Mucosa of stomach (tissue), 1 donor: ENCODE results near the gene LDLRAD3.

Experiments
- H3K27me3 ChIP-seq: one replicate; pipeline ENCODE4 v1.7.0; 2013; ENCODE audit warnings: mild to moderate bottlenecking, low read length; ENCODE audit not compliant: control insufficient read depth, insufficient read depth
- H3K36me3 ChIP-seq: one replicate; pipeline ENCODE4 v1.7.0; 2013; ENCODE audit warnings: low read length; ENCODE audit not compliant: control insufficient read depth, insufficient read depth
- H3K4me1 ChIP-seq: one replicate; pipeline ENCODE4 v1.7.0; 2013; ENCODE audit warnings: mild to moderate bottlenecking, low read length; ENCODE audit not compliant: control insufficient read depth, insufficient read depth
- H3K4me3 ChIP-seq: one replicate; pipeline ENCODE4 v1.7.0; 2013; ENCODE audit warnings: low read length
- H3K9ac ChIP-seq: one replicate; pipeline ENCODE4 v1.7.0; 2013; ENCODE audit warnings: mild to moderate bottlenecking, low read length, moderate library complexity
- H3K9me3 ChIP-seq: one replicate; pipeline ENCODE4 v1.7.0; 2013; ENCODE audit warnings: mild to moderate bottlenecking, low read length, moderate library complexity; ENCODE audit not compliant: control insufficient read depth
- donor health status: Pancreatic carcinoma.

LDLRAD3 gene

DNA sequence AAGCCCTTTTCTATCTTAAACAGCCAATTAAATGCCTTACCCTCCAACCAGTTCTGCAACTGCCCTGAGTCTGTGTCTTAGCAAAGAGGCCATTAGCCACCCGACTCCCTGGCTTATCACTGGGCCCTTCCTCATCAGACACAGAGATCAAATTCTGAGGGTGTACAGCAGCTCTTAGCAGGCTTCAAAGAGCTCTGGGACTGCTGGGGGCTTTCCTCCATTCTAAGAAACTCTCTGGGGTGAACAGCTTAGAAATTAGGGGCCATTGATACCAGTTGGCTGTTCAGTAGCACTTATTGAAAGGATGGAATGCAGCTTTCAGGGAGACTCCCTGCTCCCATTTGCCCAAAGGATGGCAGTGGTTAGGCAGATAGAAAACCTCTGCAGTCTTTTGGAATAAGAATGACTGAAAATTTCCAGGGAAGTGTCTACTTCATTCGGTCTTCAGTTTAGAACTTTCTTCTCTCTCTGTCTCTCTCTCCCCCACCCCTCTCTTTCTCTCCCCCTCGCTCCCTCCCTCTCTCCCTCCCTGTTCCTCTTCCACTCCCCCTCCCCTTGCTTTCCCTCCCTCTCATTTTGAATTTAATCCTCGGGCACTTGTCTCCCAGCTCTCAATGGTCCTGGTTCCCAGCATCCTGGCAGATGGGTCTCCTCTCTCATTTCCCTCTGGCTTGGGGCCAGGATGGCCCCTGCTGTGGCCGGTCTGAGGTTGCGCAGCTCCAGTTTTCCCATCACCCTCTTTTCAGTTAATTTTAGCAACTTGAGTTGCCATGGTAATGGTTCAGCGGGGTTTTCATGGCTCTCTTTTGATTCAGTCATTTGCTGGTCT is 268.9 kb downstream of the LDLRAD3 start:
- Histone ChIP-seq H3K9ac (no peak overlapping the region), H3K4me3 (no peak overlapping the region)

DNA sequence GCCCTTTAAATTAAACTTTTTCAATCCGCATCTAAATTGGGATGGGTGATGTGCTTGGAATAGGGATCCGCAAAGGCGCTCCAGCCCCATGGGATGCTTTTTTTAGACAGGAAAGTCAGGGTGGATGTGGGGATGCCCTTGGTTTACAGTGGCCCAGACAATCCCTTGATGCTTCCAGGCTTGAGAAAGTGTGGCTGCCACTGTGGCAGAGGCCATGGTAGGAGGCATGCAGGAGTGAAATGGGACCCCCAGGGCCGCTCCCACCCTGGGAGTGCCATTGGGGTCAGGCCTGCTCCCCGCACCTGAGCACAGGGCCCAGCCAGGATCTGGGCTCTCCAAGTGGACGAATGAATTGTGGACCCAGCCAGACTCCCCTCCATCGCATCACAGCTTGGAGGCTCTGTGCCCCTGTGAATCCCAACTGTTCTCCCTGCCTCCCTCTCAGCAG is 269.6 kb downstream of the LDLRAD3 start:
- H3K9me3 ChIP-seq, result no peaks in the 10 kb centered on the region
- no peaks in the 10 kb centered on the region for H3K27me3 ChIP-seq
- no peak overlapping the region for H3K4me3 ChIP-seq
- H3K36me3 ChIP-seq, result no peaks in the 10 kb centered on the region
- H3K4me1 ChIP-seq, result no peaks in the 10 kb centered on the region
- no peak overlapping the region for H3K9ac ChIP-seq

More for the DNA sequence above, 268.9 kb downstream of the LDLRAD3 start:
- no peaks in the 10 kb centered on the region for H3K36me3 ChIP-seq
- H3K27me3 ChIP-seq, result no peaks in the 10 kb centered on the region
- H3K9me3 ChIP-seq, result no peaks in the 10 kb centered on the region
- no peaks in the 10 kb centered on the region for H3K4me1 ChIP-seq

DNA sequence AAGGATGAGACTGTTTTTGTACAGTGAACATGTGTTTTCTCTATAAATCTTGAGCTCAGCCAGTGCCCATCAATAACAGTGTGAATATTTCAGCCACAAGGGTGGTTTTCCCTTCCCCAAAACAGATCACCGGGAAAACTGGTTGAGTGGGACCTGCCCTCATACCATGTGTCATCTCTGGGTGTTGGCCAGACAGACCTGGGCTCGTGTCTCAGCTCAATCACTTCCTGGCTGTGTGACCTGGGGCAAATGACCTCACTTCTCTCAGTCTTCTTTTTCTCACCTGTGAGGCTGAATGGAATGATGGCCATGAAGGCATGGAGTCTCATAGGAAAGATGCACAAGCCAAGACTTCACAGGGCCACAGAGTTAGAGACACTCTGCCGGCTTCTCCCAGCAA is 270.6 kb downstream of the LDLRAD3 start:
- no peaks in the 10 kb centered on the region for H3K27me3 ChIP-seq
- H3K36me3 ChIP-seq, result no peaks in the 10 kb centered on the region
- H3K9ac ChIP-seq, result no peak overlapping the region
- H3K4me3 ChIP-seq, result no peak overlapping the region
- H3K9me3 ChIP-seq, result no peaks in the 10 kb centered on the region
- no peaks in the 10 kb centered on the region for H3K4me1 ChIP-seq

DNA sequence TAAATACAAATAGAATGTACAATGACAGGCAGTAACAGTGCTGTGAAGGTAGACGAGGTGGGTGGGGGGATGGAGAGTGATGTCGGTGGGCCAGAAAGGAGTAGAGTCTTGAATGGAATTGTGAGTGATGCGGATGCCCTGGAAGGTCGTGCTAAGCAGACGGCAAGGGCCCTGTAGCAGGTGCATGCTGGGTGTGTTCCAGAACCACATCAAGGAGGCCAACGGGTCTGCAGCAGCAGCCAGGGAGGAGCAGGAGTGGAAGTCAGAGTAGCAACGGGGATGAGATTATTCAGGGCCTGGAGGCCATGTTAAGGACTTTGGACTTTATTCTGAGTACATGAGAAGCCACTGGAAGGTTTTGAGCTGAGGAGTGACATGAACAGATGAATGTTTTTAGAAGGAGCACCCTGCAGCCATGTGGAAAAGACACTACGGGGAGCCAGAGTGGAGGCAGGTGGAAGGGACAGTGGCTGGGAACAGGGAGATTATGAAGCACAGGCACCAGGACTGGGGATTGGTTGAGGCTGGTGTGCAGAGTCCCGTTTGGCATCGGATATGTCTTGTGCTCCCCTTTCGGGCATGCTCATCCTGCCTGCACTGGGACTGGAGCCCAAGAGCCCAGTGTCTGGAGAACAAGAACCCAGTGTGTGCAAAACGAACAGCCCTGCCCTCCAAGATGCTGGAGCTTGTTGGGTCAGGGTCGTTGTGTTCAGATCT is 271.3 kb downstream of the LDLRAD3 start:
- Histone ChIP-seq H3K9me3 (no peaks in the 10 kb centered on the region), H3K4me3 (no peak overlapping the region), H3K9ac (no peak overlapping the region), H3K4me1 (no peaks in the 10 kb centered on the region), H3K36me3 (no peaks in the 10 kb centered on the region), H3K27me3 (no peaks in the 10 kb centered on the region)

DNA sequence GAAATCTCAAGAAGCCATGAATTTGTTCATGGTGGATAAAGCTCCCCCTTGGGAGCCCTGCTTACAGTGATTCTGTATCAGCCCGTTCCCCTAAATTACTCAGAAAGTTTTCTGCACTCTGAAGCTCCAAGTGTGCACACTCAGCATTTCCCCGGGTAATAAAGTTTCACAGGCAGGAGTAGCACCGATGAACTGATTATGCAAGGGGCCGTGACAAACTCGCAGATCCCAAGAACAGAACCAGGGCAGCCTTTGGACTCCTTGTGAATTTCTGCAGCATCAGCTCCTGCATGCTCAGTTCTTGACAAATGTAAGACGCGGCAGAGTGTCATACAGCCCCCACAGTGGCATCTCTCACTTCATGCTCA is 271.8 kb downstream of the LDLRAD3 start:
- Histone ChIP-seq H3K9me3 (no peaks in the 10 kb centered on the region), H3K9ac (no peak overlapping the region), H3K36me3 (no peaks in the 10 kb centered on the region), H3K27me3 (no peaks in the 10 kb centered on the region), H3K4me3 (no peak overlapping the region), H3K4me1 (no peaks in the 10 kb centered on the region)

DNA sequence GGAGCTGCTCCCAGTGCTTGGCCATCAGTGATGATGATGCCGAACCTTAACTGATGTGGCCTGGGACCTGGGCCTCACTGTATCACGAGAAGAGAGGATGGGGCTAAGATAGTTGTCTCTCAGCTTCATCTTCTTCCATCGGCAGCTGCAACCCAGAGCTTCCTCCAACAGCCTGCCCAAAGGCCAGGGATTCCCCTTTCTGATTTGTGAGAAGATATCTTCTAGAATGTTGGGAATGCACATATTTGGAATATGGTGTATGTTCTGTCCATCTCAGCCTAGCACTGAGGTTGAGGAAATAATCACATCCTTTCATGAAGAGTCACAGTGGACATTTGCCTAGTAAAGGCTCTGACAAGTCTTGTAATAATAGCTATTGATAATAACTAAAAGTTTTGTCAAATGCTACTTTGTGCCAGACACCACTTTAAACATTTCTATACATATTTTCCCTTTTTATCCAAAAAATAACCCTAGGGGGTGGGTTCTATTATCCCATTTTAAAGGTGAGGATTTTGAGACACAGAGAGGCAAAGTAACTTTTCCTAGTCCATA is 272.3 kb downstream of the LDLRAD3 start:
- no peaks in the 10 kb centered on the region for H3K27me3 ChIP-seq
- H3K4me3 ChIP-seq, result no peak overlapping the region
- H3K9me3 ChIP-seq, result no peaks in the 10 kb centered on the region
- no peaks in the 10 kb centered on the region for H3K36me3 ChIP-seq
- no peak overlapping the region for H3K9ac ChIP-seq
- no peaks in the 10 kb centered on the region for H3K4me1 ChIP-seq

DNA sequence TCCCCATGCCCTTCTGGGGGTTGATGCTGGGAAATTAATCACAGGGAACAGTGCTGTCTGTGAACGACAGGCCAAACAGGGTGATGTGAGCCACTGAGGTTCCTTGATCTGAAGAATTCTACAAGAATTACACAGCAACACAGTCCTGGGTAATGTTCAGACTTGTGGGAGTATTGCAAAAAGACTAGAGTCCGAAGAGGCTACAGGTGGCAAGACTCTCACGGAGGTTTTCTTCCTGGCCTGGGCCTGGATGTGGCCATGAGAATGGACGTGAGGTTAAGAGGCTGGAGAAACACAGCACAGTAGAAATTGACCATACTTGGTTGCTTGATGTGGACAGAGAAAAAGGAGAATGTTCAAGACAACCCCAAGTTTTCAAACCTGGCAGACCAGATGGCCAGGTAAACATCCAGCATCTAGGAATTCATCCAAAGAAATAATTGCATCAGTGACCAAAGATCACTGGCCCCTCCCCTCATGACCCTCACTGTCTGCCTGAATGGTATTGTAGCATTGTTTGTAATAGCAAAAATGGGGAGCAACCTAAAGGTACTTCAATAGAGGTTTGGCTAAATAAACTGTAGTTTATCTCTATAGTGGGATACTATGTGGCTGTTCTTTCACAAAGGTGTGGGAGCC is 274.5 kb downstream of the LDLRAD3 start:
- Histone ChIP-seq H3K9me3 (no peaks in the 10 kb centered on the region), H3K4me3 (no peak overlapping the region), H3K27me3 (no peaks in the 10 kb centered on the region), H3K4me1 (no peaks in the 10 kb centered on the region), H3K36me3 (no peaks in the 10 kb centered on the region), H3K9ac (no peak overlapping the region)

DNA sequence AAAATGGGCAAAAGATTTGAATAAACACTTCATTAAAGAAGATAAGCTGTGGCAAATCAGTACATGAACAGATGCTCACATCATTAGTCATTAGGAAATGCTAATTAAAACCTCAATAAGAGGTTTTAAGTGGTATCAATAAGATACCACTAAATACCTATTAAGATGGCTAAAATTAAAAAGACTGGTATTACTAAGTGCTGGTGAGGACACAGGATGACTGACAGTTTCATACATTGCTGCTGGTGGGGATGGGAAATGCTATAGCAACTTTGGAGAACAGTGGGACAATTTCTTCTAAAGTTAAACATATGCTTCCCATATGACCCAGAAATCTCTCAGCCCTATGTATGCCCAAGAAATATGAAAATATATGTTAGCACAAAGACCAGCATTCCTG is 276.1 kb downstream of the LDLRAD3 start:
- Histone ChIP-seq H3K27me3 (no peaks in the 10 kb centered on the region), H3K36me3 (no peaks in the 10 kb centered on the region), H3K9me3 (no peaks in the 10 kb centered on the region), H3K4me3 (no peak overlapping the region), H3K4me1 (no peaks in the 10 kb centered on the region), H3K9ac (no peak overlapping the region)

DNA sequence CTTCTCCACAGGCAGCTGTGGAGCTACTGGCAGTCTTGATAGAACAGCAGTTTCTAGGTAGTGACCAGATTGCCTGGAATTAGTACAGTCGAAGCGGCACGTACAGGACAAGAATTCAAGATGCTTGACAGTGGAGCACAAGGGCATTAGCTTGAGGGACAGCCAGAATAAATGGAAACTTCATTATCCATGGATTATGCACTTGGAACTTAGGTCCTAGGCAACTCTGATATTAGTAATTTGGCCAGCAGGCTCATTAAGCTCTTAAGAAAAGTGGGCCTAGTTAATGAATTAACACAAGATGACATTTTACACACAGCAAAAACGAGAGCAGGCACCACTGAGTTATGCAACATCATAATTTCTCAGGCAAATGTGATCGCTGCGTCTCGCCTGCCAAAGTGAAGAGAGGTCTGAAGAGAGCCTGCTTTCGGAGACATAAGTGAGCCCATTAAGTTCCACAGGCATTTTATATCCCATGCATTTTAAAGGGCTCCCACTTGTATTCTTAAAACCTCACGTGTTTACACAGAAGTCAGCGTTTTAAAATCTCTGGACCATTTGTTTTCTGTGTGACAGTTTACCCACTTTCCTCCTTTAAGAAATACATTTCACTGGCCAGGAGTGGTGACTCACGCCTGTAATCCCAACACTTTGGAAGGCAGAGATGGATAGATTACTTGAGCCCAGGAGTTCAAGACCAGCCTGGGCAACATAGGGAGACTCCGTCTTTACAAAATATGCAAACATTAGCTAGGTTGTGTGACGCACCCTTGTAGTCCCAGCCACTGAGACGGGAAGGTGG is 279.2 kb downstream of the LDLRAD3 start:
- no peaks in the 10 kb centered on the region for H3K9me3 ChIP-seq
- no peaks in the 10 kb centered on the region for H3K36me3 ChIP-seq
- H3K27me3 ChIP-seq, result no peaks in the 10 kb centered on the region
- H3K4me1 ChIP-seq, result no peaks in the 10 kb centered on the region
- H3K9ac ChIP-seq, result no peak overlapping the region
- no peak overlapping the region for H3K4me3 ChIP-seq

DNA sequence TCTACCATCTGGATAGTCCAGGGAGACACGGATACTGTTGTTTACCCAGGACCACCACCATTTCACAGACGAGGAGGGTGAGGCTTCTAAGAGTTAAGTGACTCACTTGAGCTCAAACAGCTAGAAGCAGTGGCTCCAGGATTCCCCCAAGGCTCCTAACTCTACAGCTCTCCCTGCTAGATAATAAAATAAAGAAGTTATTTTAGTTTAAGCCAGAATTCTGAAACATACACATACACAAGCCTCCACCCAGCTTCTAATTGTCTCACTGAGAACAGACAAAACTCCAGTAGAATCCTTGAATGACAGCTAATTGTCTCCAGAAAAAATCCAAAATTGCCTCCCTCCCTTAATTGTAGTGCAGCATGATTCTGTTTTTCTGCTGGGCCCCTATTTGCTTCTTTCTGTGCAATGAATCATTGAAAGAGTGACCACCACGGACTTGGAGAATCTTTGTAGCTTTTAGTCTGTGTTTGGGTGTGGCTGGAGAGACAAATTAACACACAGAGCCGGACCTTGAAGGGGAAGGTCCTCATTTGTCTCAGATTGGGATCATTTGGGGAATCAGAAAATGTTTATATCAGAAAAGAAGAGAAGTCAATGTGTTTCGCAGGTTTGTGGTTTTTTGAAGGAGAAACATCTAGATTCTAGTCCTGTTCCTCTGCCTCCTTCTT is 280.5 kb downstream of the LDLRAD3 start:
- H3K4me3 ChIP-seq, result no peak overlapping the region
- H3K9ac ChIP-seq, result no peak overlapping the region
- H3K36me3 ChIP-seq, result no peaks in the 10 kb centered on the region
- no peaks in the 10 kb centered on the region for H3K9me3 ChIP-seq
- no peaks in the 10 kb centered on the region for H3K27me3 ChIP-seq
- H3K4me1 ChIP-seq, result no peaks in the 10 kb centered on the region

DNA sequence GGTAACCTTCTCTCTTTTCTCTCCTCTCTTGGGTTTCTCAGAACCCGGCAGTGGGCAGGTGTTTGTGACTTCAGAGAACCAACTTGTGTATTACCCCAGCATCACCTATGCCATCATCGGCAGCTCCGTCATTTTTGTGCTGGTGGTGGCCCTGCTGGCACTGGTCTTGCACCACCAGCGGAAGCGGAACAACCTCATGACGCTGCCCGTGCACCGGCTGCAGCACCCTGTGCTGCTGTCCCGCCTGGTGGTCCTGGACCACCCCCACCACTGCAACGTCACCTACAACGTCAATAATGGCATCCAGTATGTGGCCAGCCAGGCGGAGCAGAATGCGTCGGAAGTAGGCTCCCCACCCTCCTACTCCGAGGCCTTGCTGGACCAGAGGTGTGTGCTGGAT is 283.2 kb downstream of the LDLRAD3 start:
- Histone ChIP-seq H3K9me3 (no peaks in the 10 kb centered on the region), H3K36me3 (no peaks in the 10 kb centered on the region), H3K27me3 (no peaks in the 10 kb centered on the region), H3K4me1 (no peaks in the 10 kb centered on the region), H3K9ac (no peak overlapping the region), H3K4me3 (no peak overlapping the region)
